Measurements from ENCODE around the gene HOXB2. TPM values are rescaled to one million over a fixed set of nuclear protein-coding genes. Genes with fewer than 3 reads are reported as not detected.

HOXB2 gene
- total RNA-seq, 1 experiment from 2014 or later = 3.7 TPM

DNA sequence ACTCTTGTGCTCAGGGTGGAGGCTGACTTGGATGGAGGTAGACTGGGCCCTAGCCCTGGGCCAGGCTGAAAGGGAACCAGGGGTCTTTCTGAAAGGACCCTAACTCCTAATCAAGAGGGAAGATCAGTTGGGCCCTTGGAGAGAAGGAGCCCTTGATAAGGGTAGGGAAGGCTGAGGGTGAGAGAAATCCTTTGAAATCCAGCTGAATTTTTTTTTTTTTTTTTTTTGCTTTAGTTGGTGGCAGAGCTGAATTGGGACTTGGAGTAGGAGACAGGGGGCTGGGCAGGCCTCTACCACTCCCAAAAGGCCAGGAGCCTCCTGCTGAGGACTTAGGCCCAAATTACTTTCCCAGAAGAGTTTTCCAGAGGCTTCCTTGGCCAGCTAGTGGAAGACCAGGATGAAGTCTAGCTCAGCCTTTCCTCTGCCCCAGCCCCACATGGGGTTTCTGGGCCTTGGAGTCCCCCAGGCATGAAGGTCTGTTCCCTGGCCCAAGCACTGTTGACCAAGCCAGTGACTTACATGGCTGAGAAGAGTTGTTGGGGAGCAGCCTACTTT, 45.8 kb upstream of the HOXB2 start (continued):
- TF ChIP-seq, protein P1, sequence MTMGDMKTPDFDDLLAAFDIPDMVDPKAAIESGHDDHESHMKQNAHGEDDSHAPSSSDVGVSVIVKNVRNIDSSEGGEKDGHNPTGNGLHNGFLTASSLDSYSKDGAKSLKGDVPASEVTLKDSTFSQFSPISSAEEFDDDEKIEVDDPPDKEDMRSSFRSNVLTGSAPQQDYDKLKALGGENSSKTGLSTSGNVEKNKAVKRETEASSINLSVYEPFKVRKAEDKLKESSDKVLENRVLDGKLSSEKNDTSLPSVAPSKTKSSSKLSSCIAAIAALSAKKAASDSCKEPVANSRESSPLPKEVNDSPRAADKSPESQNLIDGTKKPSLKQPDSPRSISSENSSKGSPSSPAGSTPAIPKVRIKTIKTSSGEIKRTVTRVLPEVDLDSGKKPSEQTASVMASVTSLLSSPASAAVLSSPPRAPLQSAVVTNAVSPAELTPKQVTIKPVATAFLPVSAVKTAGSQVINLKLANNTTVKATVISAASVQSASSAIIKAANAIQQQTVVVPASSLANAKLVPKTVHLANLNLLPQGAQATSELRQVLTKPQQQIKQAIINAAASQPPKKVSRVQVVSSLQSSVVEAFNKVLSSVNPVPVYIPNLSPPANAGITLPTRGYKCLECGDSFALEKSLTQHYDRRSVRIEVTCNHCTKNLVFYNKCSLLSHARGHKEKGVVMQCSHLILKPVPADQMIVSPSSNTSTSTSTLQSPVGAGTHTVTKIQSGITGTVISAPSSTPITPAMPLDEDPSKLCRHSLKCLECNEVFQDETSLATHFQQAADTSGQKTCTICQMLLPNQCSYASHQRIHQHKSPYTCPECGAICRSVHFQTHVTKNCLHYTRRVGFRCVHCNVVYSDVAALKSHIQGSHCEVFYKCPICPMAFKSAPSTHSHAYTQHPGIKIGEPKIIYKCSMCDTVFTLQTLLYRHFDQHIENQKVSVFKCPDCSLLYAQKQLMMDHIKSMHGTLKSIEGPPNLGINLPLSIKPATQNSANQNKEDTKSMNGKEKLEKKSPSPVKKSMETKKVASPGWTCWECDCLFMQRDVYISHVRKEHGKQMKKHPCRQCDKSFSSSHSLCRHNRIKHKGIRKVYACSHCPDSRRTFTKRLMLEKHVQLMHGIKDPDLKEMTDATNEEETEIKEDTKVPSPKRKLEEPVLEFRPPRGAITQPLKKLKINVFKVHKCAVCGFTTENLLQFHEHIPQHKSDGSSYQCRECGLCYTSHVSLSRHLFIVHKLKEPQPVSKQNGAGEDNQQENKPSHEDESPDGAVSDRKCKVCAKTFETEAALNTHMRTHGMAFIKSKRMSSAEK (CRISPR knock-in tag; IDR thresholded peaks at IDR 0.05; ENCODE audit: borderline replicate concordance) = no peak
- TF ChIP-seq, protein P2, sequence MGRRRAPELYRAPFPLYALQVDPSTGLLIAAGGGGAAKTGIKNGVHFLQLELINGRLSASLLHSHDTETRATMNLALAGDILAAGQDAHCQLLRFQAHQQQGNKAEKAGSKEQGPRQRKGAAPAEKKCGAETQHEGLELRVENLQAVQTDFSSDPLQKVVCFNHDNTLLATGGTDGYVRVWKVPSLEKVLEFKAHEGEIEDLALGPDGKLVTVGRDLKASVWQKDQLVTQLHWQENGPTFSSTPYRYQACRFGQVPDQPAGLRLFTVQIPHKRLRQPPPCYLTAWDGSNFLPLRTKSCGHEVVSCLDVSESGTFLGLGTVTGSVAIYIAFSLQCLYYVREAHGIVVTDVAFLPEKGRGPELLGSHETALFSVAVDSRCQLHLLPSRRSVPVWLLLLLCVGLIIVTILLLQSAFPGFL (CRISPR knock-in tag; IDR thresholded peaks at IDR 0.05; ENCODE audit: borderline replicate concordance) = no peak
- TF ChIP-seq MXD4 (CRISPR knock-in tag; IDR thresholded peaks at IDR 0.05; ENCODE audit: borderline replicate concordance) = no peak

DNA sequence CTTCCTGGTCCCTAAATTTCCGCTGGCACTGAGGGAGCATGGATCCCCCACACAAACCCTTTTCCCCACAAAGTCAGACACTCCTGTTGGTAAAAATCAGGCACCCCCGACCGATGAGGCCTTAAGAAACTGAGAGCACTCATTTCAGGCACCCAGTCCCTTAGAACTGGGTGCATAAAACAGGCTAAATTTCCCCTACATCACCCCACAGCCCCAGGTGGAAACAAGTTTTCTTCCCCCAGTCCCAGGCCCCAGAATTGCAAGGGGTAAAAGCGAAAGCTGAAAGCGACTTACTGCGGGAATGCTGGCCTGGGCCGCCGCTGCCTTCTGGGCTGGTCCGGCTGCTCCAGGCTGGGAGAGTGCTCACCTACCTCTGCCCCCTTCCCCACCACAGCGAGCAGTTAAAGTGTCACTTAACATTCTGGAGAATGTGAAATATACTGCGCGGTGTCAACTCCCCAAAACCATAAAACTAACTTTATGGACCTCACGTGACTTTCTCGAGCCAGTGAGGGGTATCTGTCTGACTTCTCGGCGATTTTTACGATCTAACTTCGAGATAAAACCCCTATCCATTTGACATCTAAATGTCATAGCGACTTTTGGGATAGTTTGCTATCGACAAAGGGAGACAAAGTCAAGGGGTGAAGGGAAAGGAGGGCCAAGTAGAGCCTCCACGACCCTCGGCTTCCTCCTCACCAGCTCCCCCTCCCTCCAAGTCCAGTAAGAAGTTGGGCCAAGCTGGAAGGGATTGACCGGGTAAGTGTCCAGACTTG, 45.1 kb upstream of the HOXB2 start, which contains the start of gene HOXB3:
Gene HOXB3 (minus strand): TSS at position 411 of the 776 bp plus-strand sequence. CDS start 37,767 bp downstream, outside the sequence.
- ATAC-seq (no peak), DNase-seq (ENCODE audit: low spot score) (no peak)
- ChIA-PET POLR2A (no interaction called here), CTCF (interaction anchor here (0.6 to 3.6 kb wide), 7 partner anchors 11 to 89 kb away, joined by 3 to 21 read pairs (median 4); no protein-coding TSS in a partner anchor)
- Mint-ChIP-seq H3K4me1 (peaks cover 50% of the 10 kb centered on the region), H3K27ac (no peak within 1 kb of the TSS), H3K36me3 (no peaks in the 10 kb centered on the region), H3K9me3 (no peaks in the 10 kb centered on the region), H3K4me3 (no peak within 1 kb of the TSS), H3K27me3 (ENCODE audit: low read depth) (peaks cover 100% of the 10 kb centered on the region; the same call in 1 of the 2 replicates)
- TF ChIP-seq, protein P3, sequence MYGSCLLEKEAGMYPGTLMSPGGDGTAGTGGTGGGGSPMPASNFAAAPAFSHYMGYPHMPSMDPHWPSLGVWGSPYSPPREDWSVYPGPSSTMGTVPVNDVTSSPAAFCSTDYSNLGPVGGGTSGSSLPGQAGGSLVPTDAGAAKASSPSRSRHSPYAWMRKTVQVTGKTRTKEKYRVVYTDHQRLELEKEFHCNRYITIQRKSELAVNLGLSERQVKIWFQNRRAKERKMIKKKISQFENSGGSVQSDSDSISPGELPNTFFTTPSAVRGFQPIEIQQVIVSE (CRISPR knock-in tag; IDR thresholded peaks at IDR 0.05; ENCODE audit: borderline replicate concordance) = peak; percentile 64; the same call in 1 of the 2 replicates
- no peak for TF ChIP-seq NFYB (CRISPR knock-in tag; conservative IDR thresholded peaks at IDR 0.05; ENCODE audit: low read depth)

DNA sequence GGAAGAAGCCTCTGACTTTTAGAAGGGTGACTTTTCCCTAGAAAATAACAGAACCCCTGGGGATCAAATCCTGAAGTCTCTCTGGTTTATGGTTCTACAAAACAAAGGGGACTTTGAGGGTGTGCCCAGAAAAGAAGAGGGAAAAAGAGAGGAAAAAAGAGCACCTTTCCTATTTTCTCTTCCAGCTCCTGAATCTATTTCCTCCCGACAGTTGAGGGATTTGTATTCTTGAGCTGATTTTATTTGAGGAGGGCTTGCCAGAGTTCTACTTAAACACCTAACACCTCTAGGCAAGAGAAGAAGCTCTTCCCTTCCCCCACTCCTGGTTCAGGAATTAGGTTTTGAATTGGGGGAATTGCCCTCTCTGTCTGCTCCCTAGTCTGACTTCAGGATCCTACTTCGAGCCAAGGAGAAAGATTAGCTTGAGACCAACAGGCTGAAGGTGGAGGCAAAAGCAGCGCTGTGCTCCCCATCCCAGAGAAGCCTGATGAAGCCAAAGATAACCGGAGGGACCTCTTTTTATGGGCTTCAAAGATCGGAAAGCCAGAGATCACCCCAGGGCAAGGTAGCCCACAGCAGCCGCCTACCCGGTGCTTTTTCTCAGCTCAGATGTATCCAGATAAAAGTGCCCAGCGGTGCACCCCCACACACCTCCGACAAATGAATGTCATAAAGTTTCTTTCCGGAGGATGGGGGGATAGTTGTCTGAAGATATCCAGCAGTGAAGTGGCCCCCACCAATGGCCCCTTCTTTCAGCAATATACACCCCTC, 44.3 kb upstream of the HOXB2 start:
- ChIA-PET CTCF (interaction anchor here (1.1 to 3.6 kb wide), 3 partner anchors 42 to 88 kb away, joined by 3 to 21 read pairs (median 4); no protein-coding TSS in a partner anchor), POLR2A (no interaction called here)
- H3K36me3 Mint-ChIP-seq = no peaks in the 10 kb centered on the region
- H3K27ac Mint-ChIP-seq = no peak overlapping the region
- peaks cover 100% of the 10 kb centered on the region; the same call in 1 of the 2 replicates for H3K27me3 Mint-ChIP-seq (ENCODE audit: low read depth)
- H3K4me3 Mint-ChIP-seq = no peak overlapping the region
- peaks cover 49% of the 10 kb centered on the region for H3K4me1 Mint-ChIP-seq
- H3K9me3 Mint-ChIP-seq = no peaks in the 10 kb centered on the region
- no peak for DNase-seq (ENCODE audit: low spot score)
- ATAC-seq = no peak
- TF ChIP-seq, protein P4, sequence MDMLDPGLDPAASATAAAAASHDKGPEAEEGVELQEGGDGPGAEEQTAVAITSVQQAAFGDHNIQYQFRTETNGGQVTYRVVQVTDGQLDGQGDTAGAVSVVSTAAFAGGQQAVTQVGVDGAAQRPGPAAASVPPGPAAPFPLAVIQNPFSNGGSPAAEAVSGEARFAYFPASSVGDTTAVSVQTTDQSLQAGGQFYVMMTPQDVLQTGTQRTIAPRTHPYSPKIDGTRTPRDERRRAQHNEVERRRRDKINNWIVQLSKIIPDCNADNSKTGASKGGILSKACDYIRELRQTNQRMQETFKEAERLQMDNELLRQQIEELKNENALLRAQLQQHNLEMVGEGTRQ (CRISPR knock-in tag; IDR thresholded peaks at IDR 0.05) = no peak
- TF ChIP-seq NR3C1 (CRISPR knock-in tag; conservative IDR thresholded peaks at IDR 0.05; ENCODE audit: low read depth) (no peak), ZNF423 (CRISPR knock-in tag; IDR thresholded peaks at IDR 0.05) (no peak), ZNF317 (CRISPR knock-in tag; IDR thresholded peaks at IDR 0.05; ENCODE audit: borderline replicate concordance, low read depth) (no peak), TEAD1 (CRISPR knock-in tag; IDR thresholded peaks at IDR 0.05) (no peak), TCF7 (CRISPR knock-in tag; IDR thresholded peaks at IDR 0.05; ENCODE audit: low read depth) (no peak), ZNF263 (CRISPR knock-in tag; IDR thresholded peaks at IDR 0.05; ENCODE audit: low read depth) (no peak), JAZF1 (CRISPR knock-in tag; IDR thresholded peaks at IDR 0.05) (no peak), GTF2I (CRISPR knock-in tag; conservative IDR thresholded peaks at IDR 0.05) (no peak), ZNF671 (CRISPR knock-in tag; IDR thresholded peaks at IDR 0.05) (no peak)
- TF ChIP-seq, protein P5, sequence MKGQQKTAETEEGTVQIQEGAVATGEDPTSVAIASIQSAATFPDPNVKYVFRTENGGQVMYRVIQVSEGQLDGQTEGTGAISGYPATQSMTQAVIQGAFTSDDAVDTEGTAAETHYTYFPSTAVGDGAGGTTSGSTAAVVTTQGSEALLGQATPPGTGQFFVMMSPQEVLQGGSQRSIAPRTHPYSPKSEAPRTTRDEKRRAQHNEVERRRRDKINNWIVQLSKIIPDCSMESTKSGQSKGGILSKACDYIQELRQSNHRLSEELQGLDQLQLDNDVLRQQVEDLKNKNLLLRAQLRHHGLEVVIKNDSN (CRISPR knock-in tag; IDR thresholded peaks at IDR 0.05) = no peak
- TF ChIP-seq, protein P6, sequence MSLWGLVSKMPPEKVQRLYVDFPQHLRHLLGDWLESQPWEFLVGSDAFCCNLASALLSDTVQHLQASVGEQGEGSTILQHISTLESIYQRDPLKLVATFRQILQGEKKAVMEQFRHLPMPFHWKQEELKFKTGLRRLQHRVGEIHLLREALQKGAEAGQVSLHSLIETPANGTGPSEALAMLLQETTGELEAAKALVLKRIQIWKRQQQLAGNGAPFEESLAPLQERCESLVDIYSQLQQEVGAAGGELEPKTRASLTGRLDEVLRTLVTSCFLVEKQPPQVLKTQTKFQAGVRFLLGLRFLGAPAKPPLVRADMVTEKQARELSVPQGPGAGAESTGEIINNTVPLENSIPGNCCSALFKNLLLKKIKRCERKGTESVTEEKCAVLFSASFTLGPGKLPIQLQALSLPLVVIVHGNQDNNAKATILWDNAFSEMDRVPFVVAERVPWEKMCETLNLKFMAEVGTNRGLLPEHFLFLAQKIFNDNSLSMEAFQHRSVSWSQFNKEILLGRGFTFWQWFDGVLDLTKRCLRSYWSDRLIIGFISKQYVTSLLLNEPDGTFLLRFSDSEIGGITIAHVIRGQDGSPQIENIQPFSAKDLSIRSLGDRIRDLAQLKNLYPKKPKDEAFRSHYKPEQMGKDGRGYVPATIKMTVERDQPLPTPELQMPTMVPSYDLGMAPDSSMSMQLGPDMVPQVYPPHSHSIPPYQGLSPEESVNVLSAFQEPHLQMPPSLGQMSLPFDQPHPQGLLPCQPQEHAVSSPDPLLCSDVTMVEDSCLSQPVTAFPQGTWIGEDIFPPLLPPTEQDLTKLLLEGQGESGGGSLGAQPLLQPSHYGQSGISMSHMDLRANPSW (CRISPR knock-in tag; conservative IDR thresholded peaks at IDR 0.05; ENCODE audit: low read depth) = no peak
- TF ChIP-seq, protein P2 (CRISPR knock-in tag; IDR thresholded peaks at IDR 0.05; ENCODE audit: borderline replicate concordance) = no peak

All from WTC11 (cell line).